HT1080 (cell line): ENCODE measurements around the gene UBA1. TPM values are rescaled to one million over a fixed set of nuclear protein-coding genes. Genes with fewer than 3 reads are reported as not detected.

Source experiments
- DNase-seq: peaks from one replicate; pipeline ENCODE4 v3.0.0-alpha.2; 2015; ENCODE audit warnings: low read depth
- total RNA-seq: library from RNA; depleted of rRNA; stranded (reverse); fragments of >200 nt; shearing (Covaris generic); gene quantifications from 2 replicates; pipeline ENCODE4 v1.2.3, GENCODE V29; 2014

The UBA1 gene
- total RNA-seq, 1 experiment from 2014 or later = 212 TPM

DNA sequence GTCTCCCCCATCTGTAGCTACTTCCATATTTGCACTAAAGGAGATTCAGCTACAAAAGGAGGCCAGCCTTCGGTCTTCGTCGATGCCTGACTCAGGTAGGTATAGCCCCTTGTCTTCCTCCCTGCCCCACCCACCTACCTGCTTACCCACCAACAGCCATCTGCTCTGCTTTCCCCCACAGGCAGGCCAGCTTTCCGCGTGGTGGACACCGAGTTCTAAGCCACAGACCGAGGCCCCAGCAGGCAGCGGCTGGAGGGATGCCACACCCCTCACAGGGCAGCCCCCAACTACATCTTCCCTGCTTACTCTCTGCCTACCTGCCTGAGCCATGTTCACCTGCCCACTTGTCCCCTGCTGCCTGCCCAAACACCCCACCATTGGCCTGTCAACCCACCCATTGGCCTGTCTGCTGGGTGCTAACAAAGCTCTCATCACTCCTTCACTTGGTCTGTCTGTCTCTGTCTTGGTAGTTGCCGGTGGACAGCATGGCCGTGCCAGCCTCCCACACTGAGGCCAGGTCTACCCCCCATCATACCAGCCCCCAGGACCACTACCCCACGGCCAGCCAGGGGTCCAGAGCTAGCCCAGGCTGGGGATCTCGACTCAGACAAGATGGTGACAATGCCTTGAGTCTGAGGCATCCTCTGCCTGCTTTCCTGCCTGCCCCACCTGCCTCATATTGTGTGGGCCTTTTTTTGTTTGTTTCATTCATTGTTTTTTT lies 35.1 kb downstream of the UBA1 start:
- DNase-seq = no peak

- DNase-seq = no peak
Observed at GRCh38 chrX:47229427-47229826, 35.8 kb downstream of the UBA1 start.

GRCh38 chrX:47230136-47230868 lies 36.7 kb downstream of the UBA1 start:
- DNase-seq = no peak

GRCh38 chrX:47231167-47231566 lies 37.5 kb downstream of the UBA1 start:
- no peak for DNase-seq

GRCh38 chrX:47232197-47232802 lies 38.7 kb downstream of the UBA1 start:
- DNase-seq = no peak

DNA sequence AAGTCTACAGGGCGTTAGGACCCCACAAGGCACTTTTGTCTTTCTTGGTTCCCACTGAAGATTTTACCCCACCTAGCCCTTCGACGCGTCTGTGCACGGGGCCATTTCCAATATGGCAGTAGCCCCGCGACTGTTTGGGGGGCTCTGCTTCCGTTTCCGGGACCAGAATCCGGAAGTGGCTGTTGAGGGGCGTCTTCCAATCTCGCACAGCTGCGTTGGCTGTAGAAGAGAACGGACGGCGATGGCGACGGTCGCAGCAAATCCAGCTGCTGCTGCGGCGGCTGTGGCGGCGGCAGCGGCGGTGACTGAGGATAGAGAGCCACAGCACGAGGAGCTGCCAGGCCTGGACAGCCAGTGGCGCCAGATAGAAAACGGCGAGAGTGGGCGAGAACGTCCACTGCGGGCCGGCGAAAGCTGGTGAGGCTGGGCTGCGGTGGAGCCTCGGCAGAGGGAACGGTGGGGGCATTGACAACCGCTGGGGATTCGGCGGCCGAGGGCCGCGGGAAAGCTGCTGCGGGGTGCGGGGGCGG lies 39.2 kb downstream of the UBA1 start, which contains the start of gene USP11:
TSS of gene USP11 (plus strand) at position 207 of the 530 bp plus-strand sequence. CDS start at position 242, 35 bp downstream.
- DNase-seq = peak; percentile 48

- peak; percentile 96 for DNase-seq
Observed at GRCh38 chrX:47233333-47234113, 39.9 kb downstream of the UBA1 start.

GRCh38 chrX:47234583-47234982 lies 41.0 kb downstream of the UBA1 start:
- DNase-seq = no peak

GRCh38 chrX:47235691-47236103 lies 42.1 kb downstream of the UBA1 start:
- no peak for DNase-seq

- DNase-seq = no peak
Observed at GRCh38 chrX:47239199-47239598, 45.6 kb downstream of the UBA1 start.

DNA sequence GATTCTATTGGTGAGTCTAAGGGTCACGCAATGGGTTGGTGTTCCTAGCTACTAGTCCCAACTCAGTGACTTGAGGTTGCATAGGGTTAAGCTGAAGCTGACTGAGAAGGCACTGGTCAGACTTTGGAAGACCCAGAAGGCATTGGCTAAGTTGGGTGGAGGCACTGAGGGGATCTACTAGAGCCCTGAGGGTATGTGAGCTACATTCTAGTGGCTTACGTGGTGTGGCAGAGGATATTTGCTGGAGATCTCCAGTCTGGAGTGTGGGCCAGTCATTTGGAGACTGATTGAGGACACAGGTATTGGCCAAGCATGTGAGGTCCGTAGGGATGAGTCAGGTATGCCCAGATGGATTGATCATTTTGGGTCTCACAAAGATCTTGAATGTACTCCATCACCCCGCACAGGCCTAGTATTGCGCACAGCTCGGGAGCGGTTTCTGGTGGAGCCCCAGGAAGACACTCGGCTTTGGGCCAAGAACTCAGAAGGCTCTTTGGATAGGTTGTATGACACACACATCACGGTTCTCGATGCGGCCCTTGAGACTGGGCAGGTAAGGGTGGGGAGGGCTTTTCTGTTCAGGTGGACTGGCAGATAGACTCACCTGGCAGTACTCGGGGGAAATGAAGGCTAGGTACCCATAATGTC lies 46.4 kb downstream of the UBA1 start:
- DNase-seq = no peak

DNA sequence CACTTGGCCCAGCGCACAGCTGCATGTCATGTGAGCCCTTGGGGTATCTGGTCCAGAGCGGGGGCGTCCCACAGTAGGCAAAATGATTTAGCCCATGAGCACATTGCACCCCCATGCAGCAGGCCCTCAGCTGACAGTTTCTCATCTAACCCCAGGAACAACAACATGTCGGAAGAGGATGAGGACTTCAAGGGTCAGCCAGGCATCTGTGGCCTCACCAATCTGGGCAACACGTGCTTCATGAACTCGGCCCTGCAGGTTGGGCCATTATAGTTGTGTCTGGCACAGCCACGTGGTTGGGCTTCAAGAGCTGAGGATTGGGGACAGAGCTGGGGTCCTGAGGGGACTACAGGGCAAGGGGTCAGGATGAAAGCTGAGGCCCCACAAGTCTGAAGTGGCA lies 47.0 kb downstream of the UBA1 start:
- DNase-seq = no peak

GRCh38 chrX:47241201-47242011 lies 47.8 kb downstream of the UBA1 start:
- DNase-seq = no peak

GRCh38 chrX:47242321-47242720 lies 48.7 kb downstream of the UBA1 start:
- DNase-seq = no peak

DNA sequence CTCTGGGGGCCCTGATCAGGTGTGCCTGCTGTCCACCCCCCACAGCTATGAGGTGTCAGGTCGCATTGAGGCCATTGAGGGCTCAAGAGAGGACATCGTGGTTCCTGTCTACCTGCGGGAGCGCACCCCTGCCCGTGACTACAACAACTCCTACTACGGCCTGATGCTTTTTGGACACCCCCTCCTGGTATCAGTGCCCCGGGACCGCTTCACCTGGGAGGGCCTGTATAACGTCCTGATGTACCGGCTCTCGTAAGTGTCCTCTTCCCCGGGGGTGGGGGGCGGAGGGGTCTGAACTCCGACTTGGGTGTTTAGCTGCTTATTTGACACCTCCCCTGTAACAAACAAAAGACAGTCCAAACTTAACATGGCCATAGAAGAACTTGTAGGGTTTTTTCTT lies 49.7 kb downstream of the UBA1 start:
- no peak for DNase-seq

GRCh38 chrX:47244676-47245075 lies 51.0 kb downstream of the UBA1 start:
- DNase-seq = no peak

DNA sequence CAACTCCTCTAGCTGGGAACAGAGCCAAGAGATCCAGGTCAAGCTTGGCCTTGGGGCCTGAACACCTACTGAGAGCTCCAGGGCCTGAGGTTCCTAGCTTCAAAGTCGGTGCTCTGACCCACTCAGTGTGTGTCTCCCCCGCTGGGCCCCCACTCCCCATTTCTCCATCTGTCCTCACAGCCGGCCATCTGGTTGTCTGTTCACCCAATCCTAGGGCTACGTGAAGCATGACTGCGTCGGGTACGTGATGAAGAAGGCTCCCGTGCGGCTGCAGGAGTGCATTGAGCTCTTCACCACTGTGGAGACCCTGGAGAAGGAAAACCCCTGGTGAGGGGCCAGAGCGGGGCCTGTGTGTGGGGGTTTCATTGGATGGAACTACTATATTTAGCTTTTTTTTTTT lies 51.5 kb downstream of the UBA1 start:
- DNase-seq = no peak

DNA sequence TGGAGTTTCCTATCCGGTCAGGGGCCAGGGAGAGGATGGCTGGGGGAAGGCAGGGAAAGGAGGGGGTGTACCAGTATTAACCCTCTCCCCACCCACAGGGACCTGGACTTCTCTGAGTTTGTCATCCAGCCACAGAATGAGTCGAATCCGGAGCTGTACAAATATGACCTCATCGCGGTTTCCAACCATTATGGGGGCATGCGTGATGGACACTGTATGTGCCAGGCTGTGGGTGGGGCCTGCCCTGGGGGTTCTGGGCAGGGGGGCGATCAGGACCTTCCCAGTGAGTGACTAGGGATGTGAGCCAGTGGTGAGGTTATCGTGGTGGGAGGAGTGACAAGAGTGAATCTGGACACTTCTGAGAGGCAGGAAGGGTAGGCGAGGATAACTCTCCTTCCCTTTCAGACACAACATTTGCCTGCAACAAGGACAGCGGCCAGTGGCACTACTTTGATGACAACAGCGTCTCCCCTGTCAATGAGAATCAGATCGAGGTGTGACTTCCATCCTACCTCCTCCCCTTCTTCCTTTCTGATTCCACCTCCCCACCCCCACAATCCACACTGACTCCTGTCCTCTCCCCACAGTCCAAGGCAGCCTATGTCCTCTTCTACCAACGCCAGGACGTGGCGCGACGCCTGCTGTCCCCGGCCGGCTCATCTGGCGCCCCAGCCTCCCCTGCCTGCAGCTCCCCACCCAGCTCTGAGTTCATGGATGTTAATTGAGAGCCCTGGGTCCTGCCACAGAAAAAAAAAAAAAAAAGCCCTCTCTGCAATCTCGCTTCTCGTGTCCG lies 53.8 kb downstream of the UBA1 start:
- peak; percentile 87 for DNase-seq

GRCh38 chrX:47247999-47248320 lies 54.3 kb downstream of the UBA1 start:
- DNase-seq = no peak
